ENCODE results near the gene CUL3. TPM values are rescaled to one million over a fixed set of nuclear protein-coding genes. Genes with fewer than 3 reads are reported as not detected.

Gene CUL3
- total RNA-seq, 1 donor from 2014 or later: 89.8 TPM

DNA sequence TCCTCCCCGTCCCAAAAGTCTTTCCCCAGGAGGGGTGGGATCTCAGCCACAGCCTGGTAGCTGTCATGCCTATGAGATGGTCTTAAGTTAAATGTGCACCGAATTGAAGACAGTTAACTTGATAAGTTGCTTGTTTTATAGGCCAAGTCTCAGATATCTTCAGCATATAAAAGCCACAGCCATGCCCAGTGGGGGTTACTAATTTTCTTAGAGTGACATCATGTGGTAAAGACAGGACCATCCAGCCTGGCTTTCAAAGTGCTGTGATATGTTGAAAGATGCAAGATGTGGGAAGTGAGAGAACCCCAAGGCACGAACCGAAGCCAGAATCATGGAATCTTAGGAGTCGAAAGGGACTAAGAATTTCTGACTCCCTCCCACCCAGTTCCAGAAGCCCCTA lies 141.1 kb downstream of the CUL3 start:
- H3K27ac Mint-ChIP-seq: no peak overlapping the region
- H3K36me3 Mint-ChIP-seq (ENCODE audit: low read depth): no peaks in the 10 kb centered on the region
- no peaks in the 10 kb centered on the region for H3K9me3 Mint-ChIP-seq
- intact Hi-C loops (cut with micrococcal nuclease): loop anchor here (5.0 kb wide), 1 partner anchor 208 kb away; no protein-coding TSS in a partner anchor
- DNase-seq (ENCODE audit: low spot score): no peak
- H3K4me3 Mint-ChIP-seq (ENCODE audit: low read depth): no peak overlapping the region
- H3K4me1 Mint-ChIP-seq (ENCODE audit: low read depth): peaks cover 10% of the 10 kb centered on the region
- H3K27me3 Mint-ChIP-seq (ENCODE audit: low read depth): peaks cover 42% of the 10 kb centered on the region

DNA sequence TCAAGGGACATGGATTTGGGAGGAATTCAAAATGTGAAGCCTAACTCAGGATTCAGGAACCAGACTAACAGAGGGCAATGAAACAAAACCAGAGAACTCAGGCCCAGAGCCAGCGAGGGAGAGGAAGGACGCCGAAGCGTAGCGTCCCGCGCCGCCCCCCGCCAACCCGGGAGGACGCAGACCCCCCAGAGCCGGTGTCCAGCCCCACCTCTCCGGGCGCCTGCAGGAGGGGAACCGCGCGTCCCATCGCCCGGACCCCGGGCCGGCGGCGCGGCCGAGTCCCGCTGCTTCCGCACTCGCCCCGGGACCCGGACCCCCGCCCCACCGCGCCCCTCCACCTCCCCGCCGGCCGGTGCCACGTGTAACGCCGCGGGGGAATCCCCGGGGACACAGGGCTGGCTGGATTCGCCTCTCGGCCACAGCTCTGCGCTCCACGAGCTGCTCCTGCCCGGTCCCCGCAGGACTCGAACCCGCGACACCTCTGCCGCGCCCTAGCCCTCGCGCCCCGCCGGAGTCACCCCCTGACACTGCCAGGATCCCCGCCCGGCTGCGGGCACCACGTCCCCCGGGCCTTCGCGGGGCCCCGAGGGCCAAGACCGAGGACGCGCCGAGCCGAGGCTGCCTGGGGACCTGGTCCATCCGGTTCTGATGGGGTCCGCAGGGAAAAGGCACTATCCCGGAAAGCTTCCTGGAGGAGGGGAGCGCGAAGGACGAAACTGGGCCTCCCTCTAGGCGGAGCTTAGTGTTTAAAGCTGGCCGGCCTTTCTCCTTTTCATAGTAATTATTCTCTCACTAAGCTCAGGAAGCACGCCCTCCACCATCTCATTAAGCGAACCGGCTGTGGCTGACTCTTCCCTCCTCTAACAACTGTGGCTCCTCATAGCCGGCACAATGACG lies 142.8 kb downstream of the CUL3 start:
- Mint-ChIP-seq H3K27ac (no peak overlapping the region), H3K4me1 (ENCODE audit: low read depth) (peaks cover 10% of the 10 kb centered on the region), H3K36me3 (ENCODE audit: low read depth) (no peaks in the 10 kb centered on the region), H3K9me3 (no peaks in the 10 kb centered on the region), H3K27me3 (ENCODE audit: low read depth) (peaks cover 46% of the 10 kb centered on the region), H3K4me3 (ENCODE audit: low read depth) (peak overlapping the region; percentile 78)
- intact Hi-C loops (cut with micrococcal nuclease): loop anchor here (5.0 kb wide), 1 partner anchor 210 kb away; no protein-coding TSS in a partner anchor
- no peak for DNase-seq (ENCODE audit: low spot score)

DNA sequence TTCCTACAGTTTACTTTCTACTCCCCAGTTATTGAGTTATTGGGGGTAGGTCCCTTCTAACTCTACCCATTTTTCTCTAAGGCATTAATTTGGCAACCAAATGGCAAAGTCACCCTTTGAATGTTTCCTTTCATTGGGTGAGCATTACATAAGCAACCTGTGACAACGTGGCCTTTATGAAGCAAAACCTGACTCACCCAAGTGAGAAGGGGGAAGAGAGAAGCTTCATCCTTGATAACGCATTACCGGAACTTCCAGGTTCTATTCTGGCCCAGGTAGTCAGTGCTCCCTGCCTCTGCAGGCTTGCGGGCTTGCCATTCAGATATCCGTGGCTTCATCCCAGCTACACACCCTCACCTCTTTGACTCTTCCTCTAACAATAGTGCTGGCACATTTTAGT lies 144.2 kb downstream of the CUL3 start:
- no peaks in the 10 kb centered on the region for H3K9me3 Mint-ChIP-seq
- peaks cover 46% of the 10 kb centered on the region for H3K27me3 Mint-ChIP-seq (ENCODE audit: low read depth)
- no peak for DNase-seq (ENCODE audit: low spot score)
- H3K36me3 Mint-ChIP-seq (ENCODE audit: low read depth): no peaks in the 10 kb centered on the region
- no peak overlapping the region for H3K27ac Mint-ChIP-seq
- intact Hi-C loops (cut with micrococcal nuclease): loop anchor here (5.0 kb wide), 1 partner anchor 211 kb away; no protein-coding TSS in a partner anchor
- peaks cover 10% of the 10 kb centered on the region for H3K4me1 Mint-ChIP-seq (ENCODE audit: low read depth)
- peak overlapping the region; percentile 78 for H3K4me3 Mint-ChIP-seq (ENCODE audit: low read depth)

DNA sequence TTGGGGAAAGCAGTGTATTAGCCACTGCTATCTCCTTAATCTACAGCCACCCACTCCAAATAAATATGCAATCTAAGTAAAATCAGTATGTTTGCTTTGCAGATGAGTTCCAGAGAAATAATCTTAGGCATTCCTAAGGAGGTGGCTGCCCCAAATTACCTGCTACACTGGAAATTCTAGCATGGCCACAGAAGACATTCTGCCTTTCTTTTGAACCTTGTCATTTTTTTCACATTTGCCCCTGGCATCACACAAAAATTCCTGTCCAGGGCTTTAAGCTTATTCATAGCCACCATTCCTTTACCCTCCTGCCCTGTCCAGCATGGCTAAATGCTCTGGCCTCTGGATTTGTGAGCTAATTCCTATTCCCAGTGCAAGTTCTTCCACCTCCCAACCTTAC lies 146.4 kb downstream of the CUL3 start:
- intact Hi-C loops (cut with micrococcal nuclease): no loop called here
- Mint-ChIP-seq H3K27ac (no peak overlapping the region), H3K9me3 (no peaks in the 10 kb centered on the region), H3K27me3 (ENCODE audit: low read depth) (peaks cover 36% of the 10 kb centered on the region), H3K4me3 (ENCODE audit: low read depth) (no peak overlapping the region), H3K36me3 (ENCODE audit: low read depth) (no peaks in the 10 kb centered on the region), H3K4me1 (ENCODE audit: low read depth) (peaks cover 10% of the 10 kb centered on the region)
- DNase-seq (ENCODE audit: low spot score): no peak

DNA sequence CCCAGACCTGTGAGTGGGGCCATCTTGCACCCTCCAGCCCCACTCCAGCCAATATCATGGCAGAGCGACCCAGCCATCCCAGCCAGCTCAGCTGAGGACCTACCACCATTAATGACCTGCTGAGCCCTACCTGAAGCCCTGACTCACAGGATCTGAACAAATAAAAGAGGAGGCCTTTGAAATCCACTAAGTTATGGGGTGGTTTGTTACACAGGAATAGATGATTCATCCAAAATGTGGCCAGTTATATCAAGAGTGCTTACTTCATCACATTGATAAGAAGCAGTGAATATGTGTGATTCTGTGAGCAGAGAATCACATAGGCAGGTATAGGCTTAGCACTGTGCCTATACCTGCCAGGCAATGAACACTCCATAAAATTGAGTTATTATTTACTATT lies 148.5 kb downstream of the CUL3 start:
- peaks cover 9% of the 10 kb centered on the region for H3K4me1 Mint-ChIP-seq (ENCODE audit: low read depth)
- intact Hi-C loops (cut with micrococcal nuclease): no loop called here
- H3K9me3 Mint-ChIP-seq: no peaks in the 10 kb centered on the region
- peaks cover 23% of the 10 kb centered on the region for H3K27me3 Mint-ChIP-seq (ENCODE audit: low read depth)
- H3K4me3 Mint-ChIP-seq (ENCODE audit: low read depth): no peak overlapping the region
- H3K36me3 Mint-ChIP-seq (ENCODE audit: low read depth): no peaks in the 10 kb centered on the region
- no peak overlapping the region for H3K27ac Mint-ChIP-seq
- no peak for DNase-seq (ENCODE audit: low spot score)

DNA sequence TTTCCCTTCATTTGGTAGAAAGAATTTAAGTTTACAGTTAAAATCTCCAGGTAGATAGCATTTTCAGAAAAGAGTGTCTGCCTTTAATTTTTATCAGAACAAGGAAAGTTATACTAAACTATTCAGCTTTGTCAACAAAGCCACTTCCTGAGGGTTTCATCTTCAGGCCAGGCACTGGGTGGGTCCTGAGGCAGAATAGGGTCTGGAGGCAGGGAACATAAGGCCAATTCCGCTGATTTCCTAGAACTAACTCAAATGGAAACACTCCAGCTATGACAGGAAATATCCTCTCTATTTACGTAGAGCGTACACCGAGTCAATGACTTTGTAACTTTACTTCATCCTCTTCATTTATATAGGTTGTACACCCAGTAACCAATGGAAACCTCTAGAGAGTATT lies 150.5 kb downstream of the CUL3 start:
- H3K36me3 Mint-ChIP-seq (ENCODE audit: low read depth): no peaks in the 10 kb centered on the region
- peaks cover 7% of the 10 kb centered on the region for H3K4me1 Mint-ChIP-seq (ENCODE audit: low read depth)
- H3K9me3 Mint-ChIP-seq: no peaks in the 10 kb centered on the region
- DNase-seq (ENCODE audit: low spot score): no peak
- peaks cover 5% of the 10 kb centered on the region for H3K27me3 Mint-ChIP-seq (ENCODE audit: low read depth)
- intact Hi-C loops (cut with micrococcal nuclease): no loop called here
- no peak overlapping the region for H3K4me3 Mint-ChIP-seq (ENCODE audit: low read depth)
- H3K27ac Mint-ChIP-seq: no peak overlapping the region

DNA sequence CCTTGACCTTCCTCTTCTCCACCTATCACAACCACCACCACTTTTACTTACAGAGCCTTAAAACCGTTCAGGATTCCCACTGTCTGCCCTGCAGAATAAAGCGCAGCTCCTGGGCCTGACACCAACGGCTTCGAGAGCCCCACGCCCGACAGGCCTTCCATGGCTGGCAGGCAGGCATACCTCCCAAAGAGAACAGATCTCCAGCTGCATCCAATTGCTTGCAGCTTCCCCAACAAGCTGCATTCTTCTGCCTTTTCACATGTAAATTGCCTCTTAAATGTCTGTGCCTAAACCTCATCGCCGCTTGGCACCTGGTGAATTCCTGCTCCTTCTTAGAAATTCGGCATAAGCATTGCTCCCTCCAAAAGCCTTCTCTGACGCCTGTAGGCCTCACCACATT lies 151.7 kb downstream of the CUL3 start:
- H3K4me1 Mint-ChIP-seq (ENCODE audit: low read depth): peaks cover 7% of the 10 kb centered on the region
- no peaks in the 10 kb centered on the region for H3K36me3 Mint-ChIP-seq (ENCODE audit: low read depth)
- no peak overlapping the region for H3K27ac Mint-ChIP-seq
- peaks cover under 1% of the 10 kb centered on the region for H3K27me3 Mint-ChIP-seq (ENCODE audit: low read depth)
- H3K9me3 Mint-ChIP-seq: no peaks in the 10 kb centered on the region
- no peak for DNase-seq (ENCODE audit: low spot score)
- intact Hi-C loops (cut with micrococcal nuclease): no loop called here
- no peak overlapping the region for H3K4me3 Mint-ChIP-seq (ENCODE audit: low read depth)

DNA sequence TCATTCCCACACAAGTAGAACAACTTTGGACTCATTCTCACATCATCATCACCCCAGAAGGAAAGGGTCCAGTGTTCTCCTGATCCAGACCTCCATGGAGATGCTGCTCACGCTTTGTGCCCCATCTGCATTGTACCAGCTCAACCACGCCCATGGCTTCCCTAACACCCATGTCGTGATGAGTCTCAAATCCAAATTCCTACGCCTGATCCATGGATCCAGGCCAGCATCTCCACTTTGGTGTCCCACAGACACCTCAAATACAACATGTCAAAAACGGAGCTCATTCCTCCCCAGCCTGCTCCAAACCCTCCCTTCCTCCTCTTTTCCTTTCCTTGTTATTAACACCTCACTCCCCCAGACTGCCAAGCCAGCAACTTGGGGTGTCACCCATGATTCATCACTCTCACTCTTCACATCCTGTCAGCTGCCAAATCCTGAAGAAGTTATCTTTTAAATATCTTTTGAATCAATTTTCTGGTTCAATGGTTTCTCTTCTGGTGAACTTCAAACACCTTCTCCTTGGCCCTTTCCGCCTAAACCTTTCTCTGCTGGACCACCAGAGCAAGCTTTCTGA lies 153.1 kb downstream of the CUL3 start:
- Mint-ChIP-seq H3K36me3 (ENCODE audit: low read depth) (no peaks in the 10 kb centered on the region), H3K4me1 (ENCODE audit: low read depth) (peaks cover 7% of the 10 kb centered on the region), H3K4me3 (ENCODE audit: low read depth) (no peak overlapping the region), H3K9me3 (no peaks in the 10 kb centered on the region), H3K27me3 (ENCODE audit: low read depth) (no peaks in the 10 kb centered on the region), H3K27ac (no peak overlapping the region)
- DNase-seq (ENCODE audit: low spot score): no peak
- intact Hi-C loops (cut with micrococcal nuclease): no loop called here

DNA sequence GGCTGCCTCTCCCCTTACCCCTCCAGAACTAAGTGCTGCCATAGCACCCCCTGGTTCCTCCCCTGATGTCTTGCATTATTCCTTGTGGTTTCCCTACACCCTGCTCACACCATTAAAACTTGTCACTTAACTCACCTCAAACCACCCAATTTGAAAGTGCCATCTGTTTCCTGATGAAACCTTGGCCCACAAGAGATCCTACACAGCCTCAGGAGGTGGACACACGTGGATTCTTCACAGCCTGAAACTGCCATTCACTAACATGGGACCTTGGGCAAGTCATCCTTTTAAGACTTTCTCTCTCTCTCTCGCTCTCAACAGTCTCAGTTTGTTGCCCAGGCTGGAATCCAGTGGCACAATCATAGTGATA lies 155.7 kb downstream of the CUL3 start:
- Mint-ChIP-seq H3K27me3 (ENCODE audit: low read depth) (peaks cover 3% of the 10 kb centered on the region), H3K36me3 (ENCODE audit: low read depth) (no peaks in the 10 kb centered on the region), H3K4me3 (ENCODE audit: low read depth) (no peak overlapping the region), H3K4me1 (ENCODE audit: low read depth) (peaks cover 7% of the 10 kb centered on the region), H3K9me3 (no peaks in the 10 kb centered on the region), H3K27ac (no peak overlapping the region)
- no peak for DNase-seq (ENCODE audit: low spot score)
- intact Hi-C loops (cut with micrococcal nuclease): no loop called here

DNA sequence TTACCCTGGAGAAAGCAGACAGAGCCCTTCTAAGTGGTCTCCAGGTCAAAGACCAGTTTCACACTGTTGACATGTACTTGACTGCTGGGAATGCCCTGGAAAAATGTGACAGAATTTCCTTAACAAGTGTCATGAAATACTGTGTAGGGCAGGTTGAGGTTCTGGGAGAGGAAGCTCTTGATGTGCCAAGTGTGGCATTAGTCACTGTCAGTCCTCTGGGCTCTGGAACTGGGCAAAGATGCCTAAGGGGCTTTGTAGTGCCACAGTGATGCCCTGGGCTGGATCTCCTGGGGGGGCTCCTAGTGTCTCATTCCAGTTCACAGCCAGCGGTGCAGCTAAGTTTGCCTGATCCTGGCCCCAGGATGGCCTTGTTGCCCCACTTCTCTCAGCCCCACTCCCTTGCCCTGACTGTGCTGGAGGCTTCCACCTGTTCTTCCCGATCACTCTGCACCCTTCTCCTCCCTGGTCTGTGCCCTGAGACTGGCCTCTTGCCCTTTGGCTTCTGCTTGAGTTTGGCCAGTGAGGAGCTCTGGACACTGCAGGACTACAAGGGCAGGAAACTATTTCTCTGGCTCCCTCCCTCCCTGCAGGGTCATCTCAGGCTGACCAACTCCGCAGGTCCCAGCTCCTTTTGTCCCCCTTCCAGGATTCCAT lies 156.2 kb downstream of the CUL3 start:
- Mint-ChIP-seq H3K9me3 (no peaks in the 10 kb centered on the region), H3K36me3 (ENCODE audit: low read depth) (no peaks in the 10 kb centered on the region), H3K4me1 (ENCODE audit: low read depth) (peaks cover 7% of the 10 kb centered on the region), H3K27ac (no peak overlapping the region), H3K27me3 (ENCODE audit: low read depth) (peaks cover 8% of the 10 kb centered on the region), H3K4me3 (ENCODE audit: low read depth) (no peak overlapping the region)
- intact Hi-C loops (cut with micrococcal nuclease): no loop called here
- no peak for DNase-seq (ENCODE audit: low spot score)

DNA sequence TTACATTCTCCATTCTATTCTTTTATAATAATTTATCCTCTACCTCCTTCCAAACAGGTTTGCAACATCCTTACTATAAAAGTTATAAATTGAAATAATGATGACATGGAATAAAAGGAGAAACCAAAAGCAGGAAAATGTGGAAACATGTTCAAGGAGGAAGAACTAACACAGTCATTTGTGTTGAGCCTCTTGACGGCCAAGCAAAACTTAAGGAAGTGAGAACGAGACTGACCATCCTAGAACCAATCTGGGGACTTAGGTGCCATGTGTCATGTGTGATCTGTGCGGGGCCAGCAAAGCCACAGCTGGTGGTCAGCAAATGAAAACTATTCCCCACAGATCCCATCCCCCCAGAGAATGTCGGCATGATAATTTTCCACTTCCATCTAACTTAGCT lies 157.7 kb downstream of the CUL3 start:
- peaks cover 7% of the 10 kb centered on the region for H3K4me1 Mint-ChIP-seq (ENCODE audit: low read depth)
- no peak for DNase-seq (ENCODE audit: low spot score)
- H3K4me3 Mint-ChIP-seq (ENCODE audit: low read depth): no peak overlapping the region
- H3K27me3 Mint-ChIP-seq (ENCODE audit: low read depth): peaks cover 16% of the 10 kb centered on the region
- H3K36me3 Mint-ChIP-seq (ENCODE audit: low read depth): no peaks in the 10 kb centered on the region
- intact Hi-C loops (cut with micrococcal nuclease): no loop called here
- no peaks in the 10 kb centered on the region for H3K9me3 Mint-ChIP-seq
- no peak overlapping the region for H3K27ac Mint-ChIP-seq

DNA sequence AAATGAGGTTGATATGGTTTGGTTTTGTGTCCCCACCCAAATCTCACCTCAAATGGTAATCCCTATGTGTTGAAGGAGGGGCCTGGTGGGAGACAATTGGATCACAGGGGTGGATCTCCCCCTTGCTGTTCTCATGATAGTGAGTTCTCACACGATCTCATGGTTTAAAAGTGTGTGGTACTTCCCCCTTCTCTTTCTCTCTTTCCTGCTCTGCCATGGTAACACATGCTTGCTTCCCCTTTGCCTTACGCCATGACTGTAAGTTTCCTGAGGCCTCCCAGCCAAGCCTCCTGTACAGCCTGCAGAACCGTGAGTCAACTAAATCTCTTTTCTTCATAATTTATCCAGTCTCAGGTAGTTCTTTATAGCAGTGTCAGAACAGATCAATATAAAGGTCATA lies 158.5 kb downstream of the CUL3 start:
- DNase-seq (ENCODE audit: low spot score): no peak
- Mint-ChIP-seq H3K27ac (no peak overlapping the region), H3K27me3 (ENCODE audit: low read depth) (peaks cover 17% of the 10 kb centered on the region), H3K9me3 (no peaks in the 10 kb centered on the region), H3K36me3 (ENCODE audit: low read depth) (no peaks in the 10 kb centered on the region), H3K4me3 (ENCODE audit: low read depth) (no peak overlapping the region), H3K4me1 (ENCODE audit: low read depth) (no peaks in the 10 kb centered on the region)
- intact Hi-C loops (cut with micrococcal nuclease): no loop called here

DNA sequence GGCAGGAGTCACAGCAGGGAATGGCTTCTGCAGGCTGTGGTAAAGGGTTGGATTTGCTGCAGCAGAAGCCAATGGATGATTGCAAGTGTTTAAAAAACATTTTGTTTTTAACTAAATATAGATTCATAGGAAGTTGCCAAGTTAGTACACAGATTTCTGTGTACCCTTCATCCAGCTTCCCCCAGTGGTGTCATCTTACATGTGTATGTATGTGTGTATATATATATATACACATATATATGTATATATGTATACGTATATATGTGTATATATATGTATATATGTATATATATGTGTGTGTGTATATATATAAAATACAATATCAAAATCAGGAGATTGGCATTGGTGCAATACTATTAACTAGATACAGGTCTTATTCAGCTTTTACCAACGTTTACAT lies 164.1 kb downstream of the CUL3 start:
- H3K27ac Mint-ChIP-seq: no peak overlapping the region
- H3K4me3 Mint-ChIP-seq (ENCODE audit: low read depth): no peak overlapping the region
- H3K4me1 Mint-ChIP-seq (ENCODE audit: low read depth): no peaks in the 10 kb centered on the region
- peaks cover 34% of the 10 kb centered on the region for H3K27me3 Mint-ChIP-seq (ENCODE audit: low read depth)
- no peaks in the 10 kb centered on the region for H3K36me3 Mint-ChIP-seq (ENCODE audit: low read depth)
- intact Hi-C loops (cut with micrococcal nuclease): no loop called here
- H3K9me3 Mint-ChIP-seq: no peaks in the 10 kb centered on the region
- DNase-seq (ENCODE audit: low spot score): no peak
